ENCODE results near the gene HIPK1.
"Not testable (repeated sequence)": the region's sequence is repeated elsewhere in the genome, so short reads cannot be mapped to it uniquely, and the experiment has no call there.

HIPK1 gene

DNA sequence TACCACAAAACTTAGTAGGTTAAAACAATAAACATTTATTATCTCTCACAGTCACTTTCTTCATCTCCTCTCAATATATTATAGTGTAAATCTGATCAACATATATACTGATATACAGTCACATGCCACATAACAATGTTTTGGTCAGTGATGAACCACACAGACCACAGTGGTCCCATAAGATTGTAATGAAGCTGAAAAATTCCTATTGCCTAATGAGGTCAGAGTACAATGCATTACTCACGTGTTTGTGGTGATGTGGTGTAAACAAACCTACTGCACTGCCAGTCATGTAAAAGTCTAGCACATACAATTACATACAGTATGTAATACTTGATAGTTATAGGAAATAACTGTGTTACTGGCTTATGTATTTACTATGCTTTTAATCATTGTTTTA is 80.3 kb downstream of the HIPK1 start:
- no peak for TF ChIP-seq POLR2A (IDR thresholded peaks at IDR 0.05; ENCODE audit: low read depth, low read length)
- DNase-seq (ENCODE audit: insufficient read length, low spot score): no peak
- no peak for FAIRE-seq

DNA sequence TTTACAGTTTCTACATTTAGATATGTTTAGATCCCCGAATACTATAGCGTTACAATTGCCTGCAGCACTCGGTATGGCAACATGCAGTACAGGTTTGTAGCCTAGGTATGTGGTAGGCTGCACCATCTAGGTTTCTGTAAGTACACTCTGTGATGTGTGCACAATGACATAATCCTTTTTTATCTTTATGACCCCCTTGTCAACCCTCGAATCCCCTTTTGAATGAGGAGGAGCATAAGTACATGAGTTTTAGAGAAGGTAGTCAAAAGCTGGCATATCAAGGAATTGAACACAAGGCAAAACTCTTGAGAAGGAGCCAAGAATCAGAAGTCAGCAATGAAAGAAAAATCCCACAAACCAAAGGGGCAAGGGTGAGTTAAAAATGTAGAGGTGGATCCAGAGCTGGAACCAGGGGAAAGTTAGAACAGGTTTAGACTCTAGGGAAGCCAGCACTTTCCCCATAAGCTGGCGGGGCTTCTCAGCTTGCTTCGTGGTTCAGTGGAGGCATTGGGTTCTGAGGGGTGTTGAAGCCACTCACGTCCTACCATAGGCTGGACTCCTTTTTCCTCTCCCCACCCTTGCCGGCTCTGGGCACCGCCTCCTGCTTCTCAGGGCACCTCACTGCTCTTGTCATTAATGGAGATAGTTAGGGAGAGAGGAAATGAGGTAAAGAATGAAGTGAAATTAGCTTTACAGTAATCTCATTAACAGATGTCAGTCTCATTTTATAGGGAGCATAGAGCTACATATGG is 81.5 kb downstream of the HIPK1 start:
- no peak for FAIRE-seq
- no peak for DNase-seq (ENCODE audit: insufficient read length, low spot score)
- no peak for TF ChIP-seq POLR2A (IDR thresholded peaks at IDR 0.05; ENCODE audit: low read depth, low read length)

DNA sequence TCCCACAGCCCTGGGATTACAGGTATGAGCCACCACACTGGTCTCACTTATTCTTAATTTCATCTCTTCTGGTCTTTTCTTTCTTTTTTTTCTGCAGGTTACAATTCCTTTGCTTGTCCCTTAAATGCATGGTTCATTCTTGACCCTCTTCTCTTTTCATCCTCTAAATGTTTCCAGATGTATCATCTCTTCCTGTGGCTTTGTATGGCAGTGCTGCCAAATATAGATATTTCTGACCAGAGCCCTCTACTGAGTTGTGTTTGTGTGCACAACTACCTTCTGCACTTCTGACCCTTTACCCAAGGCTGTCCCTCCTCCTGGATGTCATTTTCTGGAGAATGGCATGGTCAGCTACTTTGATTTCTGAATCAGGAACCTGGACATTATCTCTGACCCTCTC is 82.7 kb downstream of the HIPK1 start:
- no peak for DNase-seq (ENCODE audit: insufficient read length, low spot score)
- no peak for TF ChIP-seq POLR2A (IDR thresholded peaks at IDR 0.05; ENCODE audit: low read depth, low read length)
- FAIRE-seq: no peak

DNA sequence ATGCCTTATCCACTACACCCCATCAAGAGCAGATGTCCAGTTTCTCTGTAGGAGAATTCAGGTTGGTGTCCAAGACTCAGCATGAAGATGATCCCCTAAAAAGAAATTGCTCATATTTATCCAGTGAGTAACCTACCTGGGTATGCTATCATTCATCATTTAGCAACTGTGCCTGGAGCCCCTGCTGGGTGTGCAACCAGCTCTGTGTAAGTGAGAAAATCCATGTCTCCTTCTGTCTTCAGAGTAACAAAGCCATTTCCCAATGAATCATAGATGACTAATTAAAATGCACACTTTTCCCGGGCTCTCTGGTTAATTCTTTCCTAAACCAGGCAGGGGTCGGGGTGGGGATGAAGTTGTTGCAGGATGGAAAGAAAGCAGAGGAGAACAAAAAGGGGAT is 86.0 kb downstream of the HIPK1 start:
- DNase-seq (ENCODE audit: insufficient read length, low spot score) (no peak), FAIRE-seq (no peak)
- TF ChIP-seq POLR2A (IDR thresholded peaks at IDR 0.05; ENCODE audit: low read depth, low read length): no peak

DNA sequence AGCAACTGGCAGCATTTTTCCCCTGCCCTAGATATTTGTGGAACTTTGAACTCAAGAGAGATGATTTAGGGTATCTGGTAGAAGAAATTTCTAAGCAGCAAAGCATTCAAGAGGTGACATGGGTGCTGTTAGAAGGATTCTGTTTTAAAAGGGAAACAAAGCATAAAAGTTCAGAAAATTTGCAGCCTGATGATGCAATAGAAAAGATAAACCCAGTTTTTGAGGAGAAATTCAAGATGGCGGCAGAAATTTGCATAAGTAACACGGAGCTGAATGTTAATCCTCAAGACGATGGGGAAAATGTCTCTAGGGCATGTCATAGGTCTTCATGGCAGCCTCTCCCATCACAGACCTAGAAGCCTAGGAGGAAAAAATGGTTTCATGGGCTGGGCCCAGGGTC is 90.6 kb downstream of the HIPK1 start:
- not testable (repeated sequence) for DNase-seq (ENCODE audit: insufficient read length, low spot score); FAIRE-seq

DNA sequence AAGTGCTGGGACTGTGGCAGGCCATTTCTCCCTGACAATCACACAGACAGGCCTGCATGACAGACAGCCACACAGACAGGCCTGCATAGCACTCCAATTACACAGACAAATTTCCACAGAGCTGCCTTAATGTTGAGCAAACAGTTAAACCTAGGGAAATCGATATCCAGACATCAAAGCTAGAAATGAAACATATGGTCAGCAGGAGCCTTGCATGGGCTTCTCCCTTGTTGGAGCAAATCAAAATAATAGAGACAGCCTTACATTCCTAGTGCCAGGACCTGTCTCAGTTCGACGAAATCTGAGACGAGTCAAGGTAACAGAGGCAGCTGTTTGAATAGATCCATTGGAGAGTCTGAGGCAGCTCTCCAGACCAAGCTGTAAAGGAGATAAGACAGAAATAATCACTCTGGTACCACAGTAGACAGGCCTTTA is 92.6 kb downstream of the HIPK1 start:
- DNase-seq (ENCODE audit: insufficient read length, low spot score) (no peak), FAIRE-seq (no peak)
- no peak for TF ChIP-seq POLR2A (IDR thresholded peaks at IDR 0.05; ENCODE audit: low read depth, low read length)

DNA sequence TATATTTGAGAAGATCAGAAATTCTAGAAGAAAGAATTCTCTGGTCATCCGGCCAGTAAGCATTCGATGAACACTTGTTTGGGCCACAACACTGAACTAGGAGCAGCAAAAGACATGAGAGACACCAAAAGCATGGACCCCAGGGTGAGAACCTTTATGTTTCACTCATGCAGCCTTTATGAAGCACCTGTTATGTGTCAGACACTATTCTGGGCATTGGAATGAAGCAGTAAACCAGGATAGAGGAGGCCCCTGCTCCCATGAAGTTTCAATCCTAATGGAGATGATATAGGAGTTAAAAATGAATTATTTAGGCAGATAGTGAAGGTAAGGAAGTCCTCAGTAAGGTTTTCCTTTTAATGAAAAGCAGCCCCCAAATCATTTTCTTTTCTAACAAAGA is 93.8 kb downstream of the HIPK1 start:
- no peak for TF ChIP-seq POLR2A (IDR thresholded peaks at IDR 0.05; ENCODE audit: low read depth, low read length)
- FAIRE-seq: no peak
- no peak for DNase-seq (ENCODE audit: insufficient read length, low spot score)

DNA sequence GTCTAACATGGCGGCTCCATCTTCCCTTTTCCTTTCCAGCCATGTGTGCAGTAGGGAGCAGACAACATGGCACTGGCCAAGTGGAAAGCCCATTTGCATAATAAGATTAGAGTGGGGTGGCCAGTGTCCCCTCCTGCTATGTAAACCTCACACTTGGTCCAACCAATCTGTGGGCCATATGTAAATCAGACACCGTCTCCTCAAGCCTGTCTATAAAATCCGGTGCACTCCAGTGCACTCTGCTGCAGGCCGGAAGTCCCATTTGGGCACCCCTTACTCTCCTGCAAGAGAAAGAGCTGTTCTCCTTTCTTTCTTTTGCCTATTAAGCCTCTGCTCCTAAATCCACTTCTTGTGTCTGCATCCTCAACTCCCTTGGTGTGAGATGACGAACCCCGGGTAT is 94.3 kb downstream of the HIPK1 start:
- no peak for FAIRE-seq
- no peak for DNase-seq (ENCODE audit: insufficient read length, low spot score)
- TF ChIP-seq POLR2A (IDR thresholded peaks at IDR 0.05; ENCODE audit: low read depth, low read length): no peak

DNA sequence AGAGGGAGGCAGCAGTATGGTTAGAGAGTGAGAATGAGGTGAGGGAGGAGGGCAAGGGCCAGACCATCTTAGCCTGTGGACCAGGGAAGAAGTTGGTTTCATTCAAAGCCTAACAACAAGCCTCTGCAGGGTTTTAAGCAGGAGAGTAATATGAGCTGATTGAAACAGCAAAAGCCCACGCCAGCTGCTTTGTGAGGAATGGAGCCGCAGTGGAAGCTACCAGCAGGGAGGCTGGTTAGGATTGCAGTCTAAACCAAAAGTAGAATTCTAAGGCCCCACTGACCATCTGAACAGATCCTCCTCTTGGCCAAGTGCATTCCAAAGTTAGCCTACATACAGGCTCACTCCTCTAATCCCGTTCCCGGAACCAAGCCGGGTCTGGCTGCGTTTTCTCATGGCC is 94.9 kb downstream of the HIPK1 start:
- TF ChIP-seq POLR2A (IDR thresholded peaks at IDR 0.05; ENCODE audit: low read depth, low read length): no peak
- FAIRE-seq: no peak
- DNase-seq (ENCODE audit: insufficient read length, low spot score): no peak

DNA sequence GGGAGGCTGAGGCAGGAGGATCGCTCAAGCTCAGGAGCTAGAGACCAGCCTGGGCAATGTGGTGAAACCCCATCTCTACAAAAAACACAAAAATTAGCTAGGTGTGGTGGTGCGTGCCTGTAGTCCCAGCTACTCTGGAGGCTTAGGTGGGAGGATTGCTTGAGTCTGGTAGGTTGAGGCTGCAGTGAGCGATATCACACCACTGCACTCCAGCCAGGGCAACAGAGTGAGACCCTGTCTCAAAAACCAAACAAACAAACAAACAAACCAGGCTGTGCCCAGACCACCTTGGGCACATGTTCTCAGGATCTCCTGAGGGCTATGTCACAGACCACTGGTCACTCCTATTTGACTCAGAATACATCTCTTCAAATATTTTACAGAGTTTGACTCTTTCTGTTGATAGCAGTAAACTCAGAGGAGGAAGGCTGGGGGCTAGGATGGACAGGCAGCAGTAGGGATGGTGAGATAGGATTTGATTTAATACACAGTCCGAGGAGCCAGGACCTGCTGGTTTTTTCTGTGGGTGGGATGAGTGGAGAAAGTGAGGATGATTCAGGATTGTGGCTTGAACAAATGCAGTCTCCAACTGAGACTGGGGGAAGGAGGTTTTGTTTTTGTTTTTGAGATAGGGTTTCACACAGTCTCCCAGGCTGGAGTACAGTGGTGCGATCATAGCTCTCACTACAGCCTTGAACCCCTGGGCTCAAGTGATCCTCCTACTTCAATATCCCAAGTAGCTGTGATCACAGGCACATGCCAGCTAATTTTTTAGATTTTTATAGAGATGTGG is 96.7 kb downstream of the HIPK1 start:
- TF ChIP-seq POLR2A (IDR thresholded peaks at IDR 0.05; ENCODE audit: low read depth, low read length): no peak
- DNase-seq (ENCODE audit: insufficient read length, low spot score) (no peak), FAIRE-seq (no peak)

DNA sequence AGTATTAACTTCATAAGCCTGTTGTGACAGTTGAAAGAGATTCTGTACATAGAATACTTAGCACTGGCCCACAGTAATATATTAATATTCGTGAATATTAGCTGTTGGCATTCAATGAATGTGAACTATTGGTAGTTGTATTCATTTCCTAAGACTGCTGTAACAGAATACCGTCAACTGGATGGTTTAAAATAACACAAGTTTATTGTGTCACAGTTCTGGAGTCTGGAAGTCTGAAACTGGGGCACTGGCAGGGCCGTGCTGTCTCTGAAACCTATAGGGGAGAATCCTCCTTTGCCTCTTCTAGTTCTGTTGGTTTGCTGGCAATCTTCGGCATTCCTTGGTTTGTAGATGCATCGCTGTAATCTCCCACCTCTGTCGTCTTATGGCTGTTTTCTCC is 97.7 kb downstream of the HIPK1 start:
- no peak for DNase-seq (ENCODE audit: insufficient read length, low spot score)
- no peak for FAIRE-seq
- no peak for TF ChIP-seq POLR2A (IDR thresholded peaks at IDR 0.05; ENCODE audit: low read depth, low read length)
